Mucosa of descending colon (tissue), 3 donors: Measurements from ENCODE around the gene NCR3LG1. TPM values are rescaled to one million over a fixed set of nuclear protein-coding genes. Genes with fewer than 3 reads are reported as not detected.

Experiments used
- ATAC-seq: fragments of 200-7000 bp; cut with Tn5 transposase; one replicate; pipeline ENCODE4 v1.9.1; 2020; ENCODE audit warnings: mild to moderate bottlenecking, moderate library complexity
- DNase-seq, 3 donors: peaks; one replicate each; pipeline ENCODE4 v3.0.0-alpha.2; 2020
- H3K36me3 ChIP-seq: fragments of 200-600 bp; one replicate; pipeline ENCODE4 v1.8.0; 2021; ENCODE audit warnings: low read depth, mild to moderate bottlenecking
- H3K4me1 ChIP-seq: fragments of 200-600 bp; one replicate; pipeline ENCODE4 v1.8.0; 2021; ENCODE audit warnings: low read depth, mild to moderate bottlenecking
- H3K4me3 ChIP-seq: fragments of 200-600 bp; one replicate; pipeline ENCODE4 v1.8.0; 2021; ENCODE audit warnings: mild to moderate bottlenecking
- H3K9me3 ChIP-seq: fragments of 200-600 bp; one replicate; pipeline ENCODE4 v1.8.0; 2021; ENCODE audit warnings: mild to moderate bottlenecking
- CTCF ChIP-seq: fragments of 200-600 bp; IDR thresholded peaks from one replicate; pipeline ENCODE4 v1.8.0; 2022; ENCODE audit warnings: antibody characterized with exemption, mild to moderate bottlenecking
- intact Hi-C, 2 donors: fragments of 100-400 bp; cut with DNase I in 1 of 2; cut with micrococcal nuclease in 1 of 2; formaldehyde crosslinking; loops; one replicate each; pipeline versions ENCODE4 v1.11.0 to v1.11.1; 2022; cut with DNase I, micrococcal nuclease
- long read RNA-seq, 2 donors: library from polyadenylated mRNA; unstranded; transcript quantifications; one replicate each; pipeline ENCODE4 v2.0.0, GENCODE V29; 2019 to 2021
- total RNA-seq, 3 donors: library from RNA; stranded (reverse); fragmentation: NEBNext Ultra II Directional in 2 of 3; extraction: Animal tissue kit (Norgen Biotek cat#: 25700) in 2 of 3; gene quantifications; one replicate each; pipeline versions ENCODE4 v1.2.1 to v1.2.4, GENCODE V29; 2021 to 2023
- donor health status: DM: no; HTN: no; CAD: no; lungs with moderate emphysema.
- donor health status: DM: no; HTN: no; CAD: no.
- donor health status: DM: no; HTN: yes; CAD: no.

NCR3LG1 gene
- 10 to 100 TPM in 2 of 3 donors, 1 to 10 TPM in 1; 6.0 to 16.7 (median 10.7) TPM for total RNA-seq
- long read RNA-seq, donor 1, full-length matches to known transcripts = 2 of 3 reads
- long read RNA-seq, donor 1, partial matches to known transcripts = 0 of 3 reads
- long read RNA-seq, donor 1, other reads (novel, unspliced or antisense) = 1 of 3 reads
- long read RNA-seq, donor 2, partial matches to known transcripts = 0 of 1 reads
- long read RNA-seq, donor 2, other reads (novel, unspliced or antisense) = 1 of 1 reads

GRCh38 chr11:17351510-17352176 lies at the start of gene NCR3LG1:
NCR3LG1 (plus strand) TSS chr11:17351800; CDS start chr11:17351970, 170 bp downstream.
- DNase-seq (peak; percentile 85 to 91 (median 88)), ATAC-seq (peak; percentile 81)
- peak within 1 kb of the TSS; percentile 30 for H3K4me3 ChIP-seq
- TF ChIP-seq CTCF = no peak
- no peaks in the 10 kb centered on the region for H3K9me3 ChIP-seq
- intact Hi-C loops = no loop called here
- H3K4me1 ChIP-seq = peaks cover 17% of the 10 kb centered on the region
- H3K36me3 ChIP-seq = no peaks in the 10 kb centered on the region

GRCh38 chr11:17313349-17314231 lies 38.0 kb upstream of the NCR3LG1 start:
- intact Hi-C loops = no loop called here
- no peaks in the 10 kb centered on the region for H3K36me3 ChIP-seq
- no peak for TF ChIP-seq CTCF

GRCh38 chr11:17314232-17314547 lies 37.4 kb upstream of the NCR3LG1 start:
- H3K36me3 ChIP-seq = no peaks in the 10 kb centered on the region
- ATAC-seq (no peak), DNase-seq (no peak)
- no peak overlapping the region for H3K4me3 ChIP-seq
- intact Hi-C loops = no loop called here
- H3K4me1 ChIP-seq = no peaks in the 10 kb centered on the region
- no peaks in the 10 kb centered on the region for H3K9me3 ChIP-seq
- no peak for TF ChIP-seq CTCF

More at GRCh38 chr11:17313349-17314231, 38.0 kb upstream of the NCR3LG1 start:
- Histone ChIP-seq H3K4me3 (no peak overlapping the region), H3K4me1 (no peaks in the 10 kb centered on the region), H3K9me3 (no peaks in the 10 kb centered on the region)
- ATAC-seq (no peak), DNase-seq (no peak)

- Histone ChIP-seq H3K9me3 (no peaks in the 10 kb centered on the region), H3K36me3 (no peaks in the 10 kb centered on the region), H3K4me3 (no peak overlapping the region), H3K4me1 (no peaks in the 10 kb centered on the region)
- no peak for DNase-seq
- ATAC-seq = no peak
- intact Hi-C loops = no loop called here
- no peak for TF ChIP-seq CTCF
These were observed 36.6 kb upstream of the NCR3LG1 start for GRCh38 chr11:17314904-17315426.

- no peaks in the 10 kb centered on the region for H3K36me3 ChIP-seq
- TF ChIP-seq CTCF = no peak
These were observed 22.6 kb upstream of the NCR3LG1 start for GRCh38 chr11:17328871-17329494.

More at GRCh38 chr11:17328871-17329494, 22.6 kb upstream of the NCR3LG1 start:
- DNase-seq (no peak), ATAC-seq (no peak)
- Histone ChIP-seq H3K4me3 (no peak overlapping the region), H3K9me3 (no peaks in the 10 kb centered on the region), H3K4me1 (no peaks in the 10 kb centered on the region)
- intact Hi-C loops = no loop called here
